RPMI8226 (cell line): ENCODE measurements around the gene S100A3.
"Not testable (repeated sequence)": the region's sequence is repeated elsewhere in the genome, so short reads cannot be mapped to it uniquely, and the experiment has no call there.

Source experiments
- DNase-seq: peaks from one replicate; pipeline ENCODE4 v3.0.0-alpha.2; 2015

The S100A3 gene

DNA sequence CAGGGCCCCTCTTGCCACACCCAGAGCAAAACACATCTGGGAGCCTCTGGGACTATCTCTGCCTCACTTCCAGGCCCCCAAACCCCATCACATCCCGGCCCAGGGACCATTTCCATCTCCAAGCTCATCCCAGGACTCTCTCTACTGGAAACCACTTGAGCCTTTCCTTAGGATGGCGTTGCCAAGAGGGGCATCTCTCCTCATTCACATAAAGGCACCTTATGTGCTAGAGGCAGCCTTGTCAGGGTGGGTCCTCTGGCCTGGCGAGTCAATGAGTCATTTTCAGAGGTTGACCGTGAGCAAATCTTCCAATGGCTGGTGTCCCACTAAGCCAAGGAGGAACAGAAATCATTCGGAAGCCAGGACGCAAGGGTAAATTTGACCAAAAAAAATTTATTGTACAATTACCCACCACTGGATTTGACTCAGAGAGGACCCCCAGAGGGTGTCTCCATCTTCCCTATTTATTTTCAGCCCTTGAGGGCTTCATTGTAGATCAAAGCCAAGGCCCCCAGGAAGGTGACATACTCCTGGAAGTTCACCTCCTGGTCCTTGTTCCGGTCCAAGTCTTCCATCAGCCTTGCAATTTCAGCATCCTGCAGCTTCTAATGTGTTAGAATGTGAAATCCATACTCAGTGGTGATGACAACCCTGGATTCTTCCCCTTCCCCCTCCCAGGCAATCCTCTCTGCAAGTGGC is 14.7 kb downstream of the S100A3 start:
- DNase-seq, result no peak

DNA sequence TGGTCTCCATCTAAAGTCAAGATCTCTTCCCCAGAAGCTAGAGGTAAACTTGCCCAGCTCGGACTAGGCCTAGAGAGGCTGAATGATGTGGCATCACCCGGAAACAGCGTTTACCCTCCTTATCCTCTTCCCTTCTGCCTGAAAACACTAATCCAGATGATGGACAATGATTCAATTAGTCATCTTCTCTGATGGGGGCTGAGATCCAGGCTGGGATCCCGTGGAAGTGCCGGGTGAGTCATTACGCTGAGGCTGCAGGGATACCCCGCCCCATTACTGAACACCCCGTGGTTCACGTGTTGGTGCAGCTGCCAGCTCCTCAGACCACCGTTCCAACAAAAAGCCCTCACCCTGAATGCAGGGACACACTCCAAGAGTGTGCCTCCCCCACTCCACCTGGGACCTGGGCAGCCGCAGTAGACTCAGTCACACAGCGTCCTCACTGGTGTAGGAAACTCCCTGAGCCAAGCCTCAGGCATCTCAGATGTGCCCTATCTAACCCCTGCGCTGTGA is 15.3 kb downstream of the S100A3 start:
- no peak for DNase-seq

DNA sequence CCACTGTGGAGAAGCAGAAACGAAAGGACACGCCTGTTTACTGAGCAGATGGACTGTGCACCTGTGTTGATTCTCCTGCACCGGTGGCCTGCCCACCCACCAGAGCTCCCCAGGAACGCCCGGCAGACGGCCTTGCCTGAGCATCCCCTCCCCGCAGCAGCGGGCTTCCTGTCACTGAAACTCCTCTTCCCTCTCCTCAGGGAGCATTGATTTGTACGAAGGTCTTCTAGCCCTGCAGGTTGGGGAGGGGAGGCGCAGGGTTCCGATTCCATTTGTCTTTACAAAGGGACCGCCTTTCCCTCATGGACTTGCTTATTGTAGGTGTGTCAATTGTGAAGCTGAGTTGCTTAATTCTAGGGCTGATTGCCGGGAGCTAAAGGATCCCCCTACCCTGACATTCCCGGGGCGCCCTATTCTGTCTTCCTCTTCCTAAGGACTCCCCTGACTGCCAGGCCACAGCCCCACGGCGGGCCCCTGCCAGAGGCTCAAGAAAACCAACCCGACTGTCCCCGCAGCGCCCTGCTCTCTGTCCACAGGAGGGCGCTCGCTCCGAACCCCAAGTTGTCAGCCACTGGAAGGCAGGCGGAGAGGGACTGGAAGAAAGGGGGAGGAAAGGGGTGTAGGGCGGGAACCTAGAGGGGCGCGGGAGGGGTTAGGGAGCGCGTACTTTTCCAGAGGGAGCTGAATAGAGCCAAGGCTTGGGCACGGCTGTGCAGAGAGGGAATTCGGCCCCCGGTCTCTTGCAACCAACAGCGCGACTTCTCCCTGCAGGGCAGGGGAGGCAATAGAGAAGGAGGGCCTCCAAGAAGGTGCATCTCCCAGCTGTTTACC is 16.1 kb downstream of the S100A3 start:
- DNase-seq, result peak; percentile 93

DNA sequence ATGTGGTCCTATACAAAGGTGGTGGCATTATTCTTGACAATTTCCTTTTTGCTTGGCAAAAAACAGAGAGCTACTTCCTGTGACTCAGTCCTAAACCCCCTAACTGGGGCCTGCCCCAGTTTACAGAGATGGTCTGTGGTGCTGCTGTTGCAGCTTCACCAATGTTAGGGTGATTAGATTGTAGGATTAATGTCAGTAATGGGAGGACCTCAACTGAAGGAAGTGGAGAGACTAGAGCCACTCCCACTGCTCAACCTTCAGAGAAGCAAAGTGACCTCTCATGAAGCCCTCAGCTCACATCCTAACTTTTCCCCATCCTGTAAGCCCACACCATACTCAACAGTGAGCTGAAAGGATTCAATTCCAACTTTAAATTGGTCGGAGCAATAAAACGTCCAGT is 16.9 kb downstream of the S100A3 start:
- DNase-seq, result peak; percentile 61

DNA sequence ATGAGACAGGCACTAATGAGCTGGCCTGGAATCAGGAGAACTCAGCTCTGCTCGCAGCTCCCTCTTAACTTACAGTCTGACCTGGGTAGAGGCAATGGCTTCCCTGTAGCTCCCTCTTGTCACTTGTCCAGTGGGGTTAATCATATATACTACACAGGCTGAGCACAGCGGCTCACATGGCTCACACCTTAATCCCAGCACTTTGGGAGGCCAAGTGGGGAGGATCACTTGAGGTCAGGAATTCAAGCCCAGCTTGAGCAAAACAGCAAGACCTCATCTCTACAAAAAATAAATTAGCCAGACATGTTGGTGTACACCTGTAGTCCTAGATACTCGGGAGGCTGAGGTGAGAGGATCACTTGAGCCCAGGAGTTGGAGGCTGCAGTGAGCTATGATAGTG is 17.4 kb downstream of the S100A3 start:
- no peak for DNase-seq

DNA sequence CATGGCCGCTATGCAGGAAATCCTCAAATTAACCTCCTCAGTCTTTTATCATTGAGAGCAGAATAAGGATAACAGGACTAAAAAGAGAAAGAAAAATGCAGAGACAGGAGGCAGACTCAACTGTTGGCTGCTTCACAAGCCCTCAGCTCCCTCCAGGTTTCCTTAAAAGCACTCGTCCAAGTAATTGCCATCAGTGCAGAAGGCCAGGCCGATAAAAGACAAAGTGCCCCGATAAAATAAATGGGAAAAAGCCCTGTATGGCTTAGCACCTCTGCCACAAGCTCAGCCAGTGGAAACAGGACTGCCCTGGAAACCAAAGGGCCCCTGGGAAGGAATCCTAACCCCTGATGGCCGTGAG is 21.4 kb downstream of the S100A3 start:
- DNase-seq, result no peak

DNA sequence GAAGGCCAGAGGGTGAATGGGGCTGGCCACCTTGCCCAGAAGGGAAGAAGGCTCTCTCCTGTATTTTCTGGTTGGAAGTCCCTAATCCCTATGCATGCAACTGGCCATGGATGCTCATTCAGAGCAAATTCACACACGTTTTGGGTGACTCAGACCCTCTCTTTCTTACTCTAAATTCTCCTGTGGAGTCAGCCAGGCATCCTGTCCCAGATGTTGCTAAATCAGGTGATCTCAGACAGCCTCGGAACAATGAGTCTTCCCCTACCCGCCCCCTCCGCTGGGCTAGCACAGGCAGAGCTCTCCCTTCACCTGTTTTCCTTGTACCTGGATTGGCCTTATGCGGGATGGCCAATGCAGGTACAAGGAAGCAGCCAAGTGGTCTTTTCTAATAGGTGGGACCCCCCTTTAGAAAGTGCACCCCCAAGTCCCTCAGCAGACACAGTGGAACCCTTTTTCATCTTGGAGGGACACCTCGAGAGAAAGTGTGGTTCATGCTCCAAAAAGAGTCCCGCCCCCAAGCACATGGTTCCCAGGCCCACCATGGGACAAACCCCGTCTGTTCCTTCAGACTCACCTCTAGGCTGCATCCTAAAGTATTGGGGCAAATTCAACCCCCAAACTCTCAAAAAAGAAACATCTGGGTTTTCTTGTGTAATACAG is 21.9 kb downstream of the S100A3 start:
- DNase-seq, result no peak

DNA sequence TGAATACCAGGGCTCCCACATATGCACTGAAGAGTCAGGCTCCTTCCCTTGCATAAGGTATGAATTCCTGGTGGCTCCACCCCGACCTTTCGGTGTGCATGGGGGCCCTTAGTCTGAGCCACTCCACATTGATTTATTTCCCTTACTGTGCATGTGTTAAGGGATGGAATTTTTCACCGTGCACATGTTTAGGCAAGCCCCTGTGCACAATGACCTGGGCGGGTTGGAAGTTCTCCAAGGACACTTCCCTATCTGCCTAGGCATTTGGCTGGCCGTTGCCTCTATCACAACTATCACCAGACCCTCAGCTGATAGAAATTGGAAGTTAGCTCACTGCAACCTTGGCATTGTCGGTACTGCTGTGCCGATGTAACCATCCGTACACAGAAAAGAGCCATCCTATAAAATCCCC is 22.9 kb downstream of the S100A3 start:
- DNase-seq, result no peak

DNA sequence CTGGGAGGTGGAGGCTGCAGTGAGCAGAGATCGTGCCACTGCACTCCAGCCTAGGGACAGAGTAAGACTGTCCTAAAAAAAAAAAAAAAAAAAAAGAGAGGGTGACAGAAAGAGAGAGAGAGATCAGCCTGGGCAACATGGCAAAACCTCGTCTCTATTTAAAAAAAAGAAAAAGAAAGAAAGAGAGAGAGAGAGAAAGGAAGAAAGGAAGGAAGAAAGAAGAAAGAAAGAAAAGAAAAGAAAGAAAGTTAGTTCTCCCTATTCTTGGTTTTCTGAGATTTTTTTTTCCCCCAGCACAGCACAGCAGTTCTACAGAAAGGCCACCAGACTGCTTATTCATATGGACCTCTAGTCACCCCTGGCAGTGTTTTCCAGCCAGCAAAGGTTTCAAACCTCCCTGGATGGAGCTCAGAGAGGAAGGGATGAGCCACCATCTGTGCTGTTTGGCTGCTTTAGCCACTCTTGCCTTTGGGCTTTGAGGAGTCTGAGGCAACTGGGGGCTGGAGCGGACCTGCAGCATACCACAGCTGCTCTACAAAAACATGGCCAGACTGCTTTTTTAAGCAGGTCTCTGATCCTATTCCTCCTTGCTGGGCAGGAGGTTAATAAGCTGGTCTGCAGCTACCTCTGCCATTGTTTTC is 23.9 kb downstream of the S100A3 start:
- no peak for DNase-seq

DNA sequence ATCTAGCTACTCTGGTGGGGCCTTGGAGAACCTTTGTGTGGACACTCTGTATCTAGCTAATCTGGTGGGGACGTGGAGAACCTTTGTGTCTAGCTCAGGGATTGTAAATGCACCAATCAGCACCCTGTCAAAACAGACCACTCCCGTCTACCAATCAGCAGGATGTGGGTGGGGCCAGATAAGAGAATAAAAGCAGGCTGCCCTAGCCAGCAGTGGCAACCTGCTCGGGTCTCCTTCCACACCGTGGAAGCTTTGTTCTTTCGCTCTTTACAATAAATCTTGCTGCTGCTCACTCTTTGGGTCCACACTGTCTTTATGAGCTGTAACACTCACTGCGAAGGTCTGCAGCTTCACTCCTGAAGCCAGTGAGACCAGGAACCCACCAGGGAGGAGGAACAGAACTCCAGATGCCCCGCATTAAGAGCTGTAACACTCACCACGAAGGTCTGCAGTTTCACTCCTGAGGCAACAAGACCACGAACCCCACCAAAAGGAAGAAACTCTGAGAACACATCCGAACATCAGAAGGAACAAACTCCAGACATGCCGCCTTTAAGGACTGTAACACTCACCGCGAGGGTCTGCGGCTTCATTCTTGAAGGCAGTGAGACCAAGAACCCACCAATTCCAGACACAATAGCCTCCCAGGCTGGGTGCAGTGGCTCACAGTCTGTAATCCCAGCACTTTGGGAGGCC is 26.6 kb downstream of the S100A3 start:
- not testable (repeated sequence) for DNase-seq

DNA sequence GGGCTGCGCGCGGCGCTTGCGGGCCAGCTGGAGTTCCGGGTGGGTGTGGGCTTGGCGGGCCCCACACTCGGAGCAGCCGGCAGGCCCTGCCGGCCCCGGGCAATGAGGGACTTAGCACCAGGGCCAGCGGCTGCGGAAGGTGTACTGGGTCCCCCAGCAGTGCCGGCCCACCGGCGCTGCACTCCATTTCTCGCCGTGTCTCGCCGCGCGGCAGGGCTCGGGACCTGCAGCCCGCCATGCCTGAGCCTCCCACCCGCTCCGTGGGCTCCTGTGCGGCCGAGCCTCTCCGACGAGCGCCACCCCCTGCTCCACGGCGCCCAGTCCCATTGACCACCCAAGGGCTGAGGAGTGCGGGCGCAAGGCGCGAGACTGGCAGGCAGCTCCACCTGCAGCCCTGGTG is 27.2 kb downstream of the S100A3 start:
- not testable (repeated sequence) for DNase-seq

DNA sequence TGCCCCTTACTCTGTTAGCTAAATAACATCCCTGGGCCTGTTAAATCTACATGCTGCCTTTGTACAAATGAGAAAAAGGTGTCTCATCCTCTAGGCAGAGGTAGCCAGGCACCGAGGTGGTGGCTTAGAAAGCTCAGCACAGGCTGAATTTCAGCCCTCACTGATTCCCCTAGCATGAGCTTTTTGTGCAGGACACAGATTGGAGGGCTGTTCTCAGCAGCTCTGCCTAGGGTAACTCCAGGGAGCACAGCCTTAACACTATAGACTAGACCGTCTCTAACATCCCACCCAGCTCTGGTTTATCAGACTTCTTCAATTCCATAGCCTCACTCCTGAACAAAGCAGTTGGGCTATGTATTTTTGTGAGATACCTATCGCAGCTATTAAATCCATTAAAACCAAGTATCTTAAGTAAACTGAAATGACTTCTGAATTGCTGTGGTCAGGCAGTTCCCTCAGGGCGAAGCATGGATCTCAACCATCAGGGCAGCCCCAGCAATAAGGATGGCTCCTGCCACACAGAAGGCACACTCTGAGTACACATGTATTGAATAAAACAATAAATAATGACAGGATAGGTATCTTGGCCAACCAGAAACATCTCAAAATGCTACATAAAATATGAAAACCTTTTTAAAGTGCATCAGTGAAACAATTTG is 28.1 kb downstream of the S100A3 start:
- no peak for DNase-seq

DNA sequence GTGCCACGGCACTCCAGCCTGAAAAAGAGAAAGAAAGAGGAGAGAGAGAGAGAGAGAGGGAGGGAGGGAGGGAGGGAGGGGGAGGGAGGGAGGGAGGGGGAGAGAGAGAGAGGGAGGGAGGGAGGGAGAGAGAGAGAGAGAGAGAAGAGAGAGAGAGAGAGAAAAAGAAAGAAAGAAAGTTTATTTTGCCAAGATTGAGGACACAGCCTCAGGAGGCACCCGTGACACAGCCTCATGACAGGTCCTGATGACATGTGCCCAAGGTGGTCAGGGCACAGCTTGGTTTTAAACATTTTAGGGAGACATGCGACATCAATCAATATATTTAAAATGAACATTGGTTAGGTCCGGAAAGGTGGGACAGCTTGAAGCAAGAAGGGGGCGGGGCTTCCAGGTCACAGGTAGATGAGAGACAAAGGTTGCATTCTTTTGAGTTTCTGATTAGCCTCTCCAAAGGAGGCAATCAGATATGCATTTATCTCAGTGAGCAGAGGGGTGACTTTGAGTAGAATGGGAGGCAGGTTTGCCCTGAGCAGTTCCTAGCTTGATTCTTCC is 28.8 kb downstream of the S100A3 start:
- not testable (repeated sequence) for DNase-seq

DNA sequence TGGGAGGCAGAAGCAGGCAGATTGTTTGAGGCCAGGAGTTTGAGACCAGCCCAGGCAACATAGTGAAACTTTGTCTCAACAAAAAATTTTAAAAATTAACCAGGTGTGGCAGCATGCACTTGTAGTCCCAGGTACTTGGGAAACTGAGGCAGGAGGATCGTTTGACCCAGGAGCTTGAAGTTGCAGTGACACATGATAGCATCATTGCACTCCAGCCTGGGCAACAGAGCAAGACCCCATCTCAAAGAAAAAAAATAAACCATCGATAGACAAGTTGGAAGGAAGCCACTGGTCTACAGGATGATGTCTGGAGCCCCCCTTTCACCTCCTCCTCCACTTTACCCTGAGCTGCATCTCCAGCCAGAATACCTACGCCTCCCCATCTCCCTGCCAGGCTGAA is 29.8 kb downstream of the S100A3 start:
- DNase-seq, result no peak

DNA sequence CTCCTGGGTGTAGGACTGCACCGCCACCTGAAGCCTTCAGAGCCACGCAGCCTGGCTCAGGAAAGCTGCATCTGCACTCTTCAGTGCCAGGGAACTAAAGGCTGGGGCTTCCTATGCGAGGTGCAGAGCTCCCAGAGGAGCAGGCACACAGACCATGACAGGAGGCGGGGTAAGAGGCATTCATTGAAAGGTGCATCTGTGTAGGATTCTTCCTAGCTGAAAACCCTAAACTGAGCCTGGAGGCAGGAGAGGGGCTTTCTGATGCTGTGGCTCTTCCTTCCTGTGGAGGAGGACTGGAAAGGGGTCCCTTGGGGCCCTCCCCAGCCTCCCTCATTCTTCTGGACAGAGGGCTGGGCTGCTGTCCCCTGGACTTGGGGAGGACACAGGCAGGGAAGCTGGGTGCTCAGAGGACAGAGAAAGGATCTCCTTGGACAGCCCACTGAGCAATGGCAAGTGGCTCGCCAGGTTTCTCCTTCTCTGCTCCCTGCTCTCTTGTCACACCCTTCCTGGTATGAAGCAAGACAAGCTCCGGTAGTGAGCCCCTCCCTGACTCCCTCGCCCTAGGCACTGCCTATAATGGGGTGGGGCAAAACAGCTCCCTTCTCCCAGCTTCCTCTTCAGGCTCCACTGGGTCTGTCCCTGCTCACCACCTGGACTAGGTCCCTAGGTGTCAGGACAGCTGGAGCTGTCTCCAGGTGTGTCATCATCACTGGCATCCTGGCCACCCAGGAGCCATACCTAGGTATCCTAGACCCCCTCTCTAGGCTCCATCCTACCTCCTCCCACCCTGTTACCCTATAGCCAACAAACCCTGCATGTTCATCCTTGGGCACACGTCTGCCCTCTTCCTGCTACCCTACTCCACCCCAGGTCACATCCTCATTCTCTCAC is 33.3 kb downstream of the S100A3 start:
- no peak for DNase-seq

DNA sequence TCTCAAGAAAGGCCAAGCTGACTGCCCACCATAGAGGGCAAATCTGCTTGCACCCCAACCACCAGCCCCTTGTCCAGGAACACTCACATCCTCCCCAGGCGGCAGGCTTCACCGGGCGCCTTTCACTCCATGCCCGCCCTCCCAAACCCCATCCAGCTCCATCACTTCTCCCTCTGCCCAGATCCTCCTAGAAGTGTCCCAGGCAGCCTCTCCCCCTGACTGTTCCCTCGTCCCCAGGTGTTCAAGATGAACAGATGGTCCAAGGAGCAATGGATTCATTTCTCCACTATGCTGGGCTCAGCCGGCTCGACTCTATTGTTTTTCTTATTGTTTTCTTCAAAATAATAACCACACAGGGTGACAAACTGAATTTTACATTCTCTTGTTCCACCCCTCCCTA is 35.4 kb downstream of the S100A3 start:
- no peak for DNase-seq

DNA sequence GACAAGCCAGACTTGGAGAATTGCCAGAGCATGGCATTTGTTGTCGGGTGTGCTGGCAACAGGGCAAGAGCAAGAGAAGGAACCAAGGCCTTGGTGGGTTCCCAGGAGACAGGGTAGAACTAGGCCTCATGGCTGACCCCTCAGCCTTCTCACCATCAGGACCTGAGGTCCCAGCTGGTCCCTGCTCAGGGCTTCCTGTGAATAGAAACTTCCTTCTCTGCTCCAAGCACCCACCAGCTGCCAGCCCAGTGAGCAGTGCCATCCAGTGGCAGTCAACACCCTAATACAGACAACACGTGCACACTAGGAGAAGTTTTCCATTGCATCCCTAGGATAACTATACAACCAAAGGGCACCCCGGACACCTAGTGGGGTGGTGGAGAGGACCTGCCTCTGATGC is 36.0 kb downstream of the S100A3 start:
- peak; percentile 38 for DNase-seq

DNA sequence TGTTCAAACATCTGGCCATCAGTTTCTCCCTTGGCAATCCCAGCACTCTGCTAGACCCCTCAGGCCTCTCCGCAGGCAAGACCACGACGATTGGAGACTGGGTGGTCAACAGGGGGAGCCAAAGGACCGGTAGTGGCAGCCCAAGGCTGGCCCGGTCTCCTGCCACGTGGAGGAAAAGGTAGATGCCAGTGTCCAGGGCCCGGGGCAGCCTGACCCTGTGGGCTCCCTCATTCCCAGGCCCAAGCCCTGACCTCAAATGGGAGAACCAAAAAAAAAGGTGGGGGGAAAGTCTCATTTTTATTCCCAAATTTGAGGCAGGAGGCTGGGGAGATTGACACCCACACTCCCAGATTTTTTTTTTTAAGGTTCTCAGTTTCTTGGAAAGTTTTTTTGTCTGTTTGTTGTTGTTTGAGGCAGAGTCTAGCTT is 38.1 kb downstream of the S100A3 start:
- DNase-seq, result peak; percentile 90

DNA sequence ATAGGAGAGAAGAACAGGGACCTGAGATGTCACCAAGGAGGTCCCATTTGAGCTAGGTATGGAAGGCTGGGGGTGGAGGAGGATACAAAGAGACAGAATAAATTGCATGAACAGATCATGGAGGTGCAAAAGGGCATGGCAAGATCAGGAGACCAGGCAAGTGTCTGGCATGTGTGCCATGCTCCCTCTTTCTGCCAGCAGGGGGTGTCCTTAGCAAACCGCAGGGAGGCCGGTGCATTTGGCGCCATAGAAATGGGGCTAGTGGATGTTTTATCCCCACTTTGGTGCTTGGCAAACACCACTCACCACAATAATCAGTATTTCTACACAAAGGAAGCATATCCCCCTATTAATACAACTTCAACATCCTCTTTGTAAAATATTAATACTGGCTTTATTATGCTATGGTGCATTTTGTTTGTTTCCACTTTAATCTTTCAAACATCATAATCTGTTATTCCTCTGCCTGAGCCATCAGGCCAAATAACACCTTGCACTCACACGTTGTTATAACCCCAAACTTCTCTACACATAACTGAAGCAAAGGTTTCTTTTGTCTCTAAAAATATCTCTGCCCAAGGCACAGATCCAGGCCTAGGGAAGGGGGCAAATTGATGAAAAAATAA is 39.2 kb downstream of the S100A3 start:
- peak; percentile 82 for DNase-seq

DNA sequence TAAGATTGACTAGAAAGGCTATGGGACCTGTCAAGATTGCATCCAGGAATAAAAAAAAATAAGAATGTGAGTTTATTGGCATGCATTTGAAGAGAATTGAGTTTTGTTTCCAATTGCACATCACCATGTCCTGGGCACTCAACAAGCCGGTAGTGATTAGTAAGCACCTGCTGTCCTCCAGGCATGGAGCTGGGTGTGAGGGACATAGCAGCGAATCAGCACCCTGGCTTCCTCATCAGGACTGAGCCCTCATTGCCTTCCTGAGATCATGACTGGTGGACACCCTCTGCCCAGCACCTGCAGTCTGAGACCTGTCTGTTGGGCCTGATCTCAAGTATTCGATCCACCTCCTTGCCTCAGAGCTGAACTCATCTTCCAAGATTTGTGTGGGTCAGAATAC is 40.0 kb downstream of the S100A3 start:
- DNase-seq, result no peak
